SK-N-SH (cell line): ENCODE results near the gene LYG2. TPM values are rescaled to one million over a fixed set of nuclear protein-coding genes. Genes with fewer than 3 reads are reported as not detected.

ENCODE experiments used
- CTCF ChIA-PET: fragments of 300-600, 350-600 bp; formaldehyde crosslinking; extraction: SDS; loops from one replicate; lab custom pipeline; 2021; lab: Yijun Ruan, JAX
- POLR2A ChIA-PET: fragments of 350-600 bp; sonication (Branson Sonifier 250); formaldehyde crosslinking; extraction: SDS; loops from one replicate; lab custom pipeline; 2020; ENCODE audit warnings: antibody characterized with exemption, inconsistent platforms; lab: Yijun Ruan, JAX
- DNase-seq: peaks from one replicate; pipeline ENCODE4 v3.0.0; 2012
- H2AFZ ChIP-seq: fragments of 200-600 bp; sonication (generic); 2 replicates; pipeline ENCODE4 v1.8.1; 2016; ENCODE audit warnings: antibody characterized with exemption, mild to moderate bottlenecking, low read depth
- H3F3A ChIP-seq: fragments of 200-600 bp; sonication (generic); replicated peaks from 2 replicates; pipeline ENCODE3; 2016; ENCODE audit warnings: antibody characterized with exemption, mild to moderate bottlenecking; ENCODE audit not compliant: insufficient read depth
- H3K27ac ChIP-seq, 2 experiments: fragments of 200-500 bp in 1 of 2; fragments of 200-600 bp in 1 of 2; sonication (Bioruptor generic) in 1 of 2; sonication (generic), shearing (Covaris generic) in 1 of 2; 2 replicates each; pipeline versions ENCODE4 v1.5.1 to v1.6.1; 2014 to 2016; ENCODE audit warnings: low read depth in 2 of 2, inconsistent platforms in 1 of 2, low read length in 1 of 2, mild to moderate bottlenecking in 1 of 2, mixed read lengths in 1 of 2
- H3K27me3 ChIP-seq: fragments of 200-600 bp; sonication (generic), shearing (Covaris generic); 2 replicates; pipeline ENCODE4 v1.6.1; 2016; ENCODE audit warnings: mixed run types; ENCODE audit not compliant: insufficient read depth
- H3K36me3 ChIP-seq, 2 experiments: fragments of 200-500 bp in 1 of 2; fragments of 200-600 bp in 1 of 2; sonication (Bioruptor generic) in 1 of 2; sonication (generic) in 1 of 2; replicated peaks in 1 of 2; 2 replicates each; pipeline versions ENCODE3 to v1.5.1; 2014 to 2016; ENCODE audit warnings: low read length in 1 of 2, mild to moderate bottlenecking in 1 of 2; ENCODE audit not compliant: insufficient read depth in 2 of 2, control insufficient read depth in 1 of 2
- H3K4me1 ChIP-seq, 2 experiments: fragments of 200-500 bp in 1 of 2; fragments of 200-600 bp in 1 of 2; sonication (Bioruptor generic) in 1 of 2; sonication (generic), shearing (Covaris generic) in 1 of 2; 2 replicates each; pipeline versions ENCODE4 v1.5.1 to v1.6.1; 2014 to 2016; ENCODE audit warnings: low read depth in 1 of 2, low read length in 1 of 2, mixed run types in 1 of 2; ENCODE audit not compliant: insufficient read depth in 2 of 2, control insufficient read depth in 1 of 2
- H3K4me2 ChIP-seq: fragments of 200-600 bp; sonication (generic), shearing (Covaris generic); 2 replicates; pipeline ENCODE4 v1.6.1; 2017; ENCODE audit warnings: mixed run types
- H3K4me3 ChIP-seq, 2 experiments: fragments of 200-500 bp in 1 of 2; fragments of 200-600 bp in 1 of 2; sonication (Bioruptor generic) in 1 of 2; sonication (generic), shearing (Covaris generic) in 1 of 2; 2 replicates each; pipeline versions ENCODE4 v1.5.1 to v1.8.1; 2014 to 2016; ENCODE audit warnings: low read depth in 2 of 2, inconsistent platforms in 1 of 2, low read length in 1 of 2, mild to moderate bottlenecking in 1 of 2, mixed read lengths in 1 of 2, moderate library complexity in 1 of 2
- H3K79me2 ChIP-seq: fragments of 200-600 bp; sonication (generic); 2 replicates; pipeline ENCODE4 v1.8.1; 2017; ENCODE audit warnings: mild to moderate bottlenecking; ENCODE audit not compliant: insufficient read depth
- H3K9ac ChIP-seq: fragments of 200-600 bp; sonication (generic); 2 replicates; pipeline ENCODE4 v1.6.1; 2017; ENCODE audit warnings: mixed run types
- H3K9me2 ChIP-seq: fragments of 200-600 bp; sonication (generic); 2 replicates; pipeline ENCODE4 v1.6.1; 2017; ENCODE audit warnings: mixed run types
- H3K9me3 ChIP-seq: fragments of 200-600 bp; sonication (generic); 2 replicates; pipeline ENCODE4 v1.6.1; 2017; ENCODE audit warnings: mixed run types, mild to moderate bottlenecking, moderate library complexity
- H4K20me1 ChIP-seq: fragments of 200-600 bp; sonication (generic); 2 replicates; pipeline ENCODE4 v1.6.1; 2017; ENCODE audit warnings: mild to moderate bottlenecking, mixed run types; ENCODE audit not compliant: insufficient read depth
- FOSL2 ChIP-seq: IDR thresholded peaks from 2 replicates; pipeline ENCODE4 v1.4.0; 2012; ENCODE audit warnings: low read depth, mild to moderate bottlenecking, moderate library complexity, borderline replicate concordance
- FOXJ3 ChIP-seq: sonication (generic); formaldehyde crosslinking; IDR thresholded peaks from 2 replicates; pipeline ENCODE4 v1.5.1; 2020; ENCODE audit warnings: mild to moderate bottlenecking, missing genetic modification reagents
- FOXM1 ChIP-seq: IDR thresholded peaks from 2 replicates; pipeline ENCODE4 v1.4.0; 2012; ENCODE audit warnings: low read depth, mild to moderate bottlenecking
- GATA2 ChIP-seq: sonication (generic); formaldehyde crosslinking; IDR thresholded peaks from 2 replicates; pipeline ENCODE4 v1.5.0; 2020; ENCODE audit warnings: mild to moderate bottlenecking, missing genetic modification reagents
- NFIC ChIP-seq: IDR thresholded peaks from 2 replicates; pipeline ENCODE4 v1.4.0; 2012; ENCODE audit warnings: borderline replicate concordance
- RCOR1 ChIP-seq: fragments of 150-350 bp; IDR thresholded peaks from 2 replicates; pipeline ENCODE4 v1.6.1; 2017; ENCODE audit warnings: antibody characterized with exemption, low read length
- RFX5 ChIP-seq: IDR thresholded peaks from 2 replicates; pipeline ENCODE4 v1.6.1; 2012; ENCODE audit warnings: mild to moderate bottlenecking, improper control_type of control experiment, low read length
- RXRA ChIP-seq: IDR thresholded peaks from 2 replicates; pipeline ENCODE4 v1.4.0; 2012; ENCODE audit warnings: low read depth, mild to moderate bottlenecking, borderline replicate concordance
- SMC3 ChIP-seq: IDR thresholded peaks from 2 replicates; pipeline ENCODE4 v1.6.1; 2012; ENCODE audit warnings: low read depth, low read length, improper control_type of control experiment
- TCF12 ChIP-seq: IDR thresholded peaks from 2 replicates; pipeline ENCODE4 v1.4.0; 2012
- TEAD4 ChIP-seq: IDR thresholded peaks from 2 replicates; pipeline ENCODE4 v1.4.0; 2012; ENCODE audit warnings: mild to moderate bottlenecking, borderline replicate concordance; ENCODE audit not compliant: insufficient read depth
- WGBS: methylation state at CpG from one replicate; pipeline ENCODE4 v1.1.6; 2017; ENCODE audit warnings: low lambda C conversion rate; 5-methylcytosine and 5-hydroxymethylcytosine counted together
- polyA plus RNA-seq, 3 experiments: library from polyadenylated mRNA; depleted of rRNA; stranded (reverse); fragments of >200 nt; gene quantifications; 2 replicates each; pipeline ENCODE4 v1.2.3, GENCODE V29; 2012
- TF ChIP-seq, protein P1 (sequence below): IDR thresholded peaks from 2 replicates; pipeline ENCODE4 v1.4.0; 2012; ENCODE audit warnings: low read depth
- TF ChIP-seq, protein P2 (sequence below): fragments of 150-350 bp; IDR thresholded peaks from 2 replicates; pipeline ENCODE4 v1.6.1; 2017; ENCODE audit warnings: antibody characterized with exemption, low read length, low read depth, borderline replicate concordance
- TF ChIP-seq, protein P3 (sequence below): fragments of 200-600 bp; sonication (generic); IDR thresholded peaks from 2 replicates; pipeline ENCODE4 v1.6.1; 2017; ENCODE audit warnings: antibody characterized with exemption, mild to moderate bottlenecking, moderate library complexity
- TF ChIP-seq, protein P4 (sequence below): IDR thresholded peaks from 2 replicates; pipeline ENCODE4 v1.4.0; 2012; ENCODE audit warnings: low read depth, borderline replicate concordance
- TF ChIP-seq, protein P5 (sequence below): IDR thresholded peaks from 2 replicates; pipeline ENCODE4 v1.4.0; 2012; ENCODE audit warnings: low read depth, borderline replicate concordance
- TF ChIP-seq, protein P6 (sequence below): IDR thresholded peaks from 2 replicates; pipeline ENCODE4; 2012

LYG2 gene
- polyA plus RNA-seq, 1 of the 3 experiments (the other 2 are of a cell fraction): not detected

DNA sequence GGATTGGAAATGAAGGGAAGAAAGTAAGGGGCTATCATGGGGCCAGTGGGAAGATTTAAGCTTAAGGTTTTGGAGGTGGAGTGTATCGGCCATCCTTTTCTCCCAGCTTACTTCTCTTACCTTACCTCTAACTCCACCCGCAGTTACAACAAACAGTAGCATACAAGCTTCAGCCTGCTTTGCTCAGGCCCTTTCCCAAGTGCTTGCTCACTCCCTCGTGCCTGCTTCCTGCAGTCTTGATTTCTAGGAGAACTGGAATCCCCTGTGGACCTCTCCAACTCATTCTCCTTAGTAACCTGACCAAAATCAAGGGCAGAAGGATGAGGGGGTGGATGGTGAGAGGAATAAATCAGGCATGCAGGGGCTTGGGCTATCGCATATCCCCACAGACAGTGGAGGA, 5.8 kb upstream of the LYG2 start:
- no peaks in the 10 kb centered on the region for H3K4me1 ChIP-seq
- DNase-seq: no peak
- H3K27ac ChIP-seq: no peak overlapping the region
- POLR2A ChIA-PET: no interaction called here
- CTCF ChIA-PET: no interaction called here
- no peak overlapping the region for H3K4me2 ChIP-seq
- H3K9me2 ChIP-seq: no peaks in the 10 kb centered on the region
- no peak overlapping the region for H3K9ac ChIP-seq
- H3K9me3 ChIP-seq: no peaks in the 10 kb centered on the region
- WGBS: 55% methylated on average over 4 of the region's 4 CpGs
- no peaks in the 10 kb centered on the region for H4K20me1 ChIP-seq
- TF ChIP-seq, protein P1, sequence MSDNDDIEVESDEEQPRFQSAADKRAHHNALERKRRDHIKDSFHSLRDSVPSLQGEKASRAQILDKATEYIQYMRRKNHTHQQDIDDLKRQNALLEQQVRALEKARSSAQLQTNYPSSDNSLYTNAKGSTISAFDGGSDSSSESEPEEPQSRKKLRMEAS: no peak
- TF ChIP-seq RFX5 (no peak), TCF12 (no peak), FOSL2 (no peak), TEAD4 (no peak), GATA2 (no peak), FOXM1 (no peak), NFIC (no peak), RCOR1 (no peak), SMC3 (no peak), RXRA (no peak), FOXJ3 (CRISPR knock-in tag) (no peak)
- TF ChIP-seq, protein P2, sequence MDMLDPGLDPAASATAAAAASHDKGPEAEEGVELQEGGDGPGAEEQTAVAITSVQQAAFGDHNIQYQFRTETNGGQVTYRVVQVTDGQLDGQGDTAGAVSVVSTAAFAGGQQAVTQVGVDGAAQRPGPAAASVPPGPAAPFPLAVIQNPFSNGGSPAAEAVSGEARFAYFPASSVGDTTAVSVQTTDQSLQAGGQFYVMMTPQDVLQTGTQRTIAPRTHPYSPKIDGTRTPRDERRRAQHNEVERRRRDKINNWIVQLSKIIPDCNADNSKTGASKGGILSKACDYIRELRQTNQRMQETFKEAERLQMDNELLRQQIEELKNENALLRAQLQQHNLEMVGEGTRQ: no peak
- TF ChIP-seq, protein P3, sequence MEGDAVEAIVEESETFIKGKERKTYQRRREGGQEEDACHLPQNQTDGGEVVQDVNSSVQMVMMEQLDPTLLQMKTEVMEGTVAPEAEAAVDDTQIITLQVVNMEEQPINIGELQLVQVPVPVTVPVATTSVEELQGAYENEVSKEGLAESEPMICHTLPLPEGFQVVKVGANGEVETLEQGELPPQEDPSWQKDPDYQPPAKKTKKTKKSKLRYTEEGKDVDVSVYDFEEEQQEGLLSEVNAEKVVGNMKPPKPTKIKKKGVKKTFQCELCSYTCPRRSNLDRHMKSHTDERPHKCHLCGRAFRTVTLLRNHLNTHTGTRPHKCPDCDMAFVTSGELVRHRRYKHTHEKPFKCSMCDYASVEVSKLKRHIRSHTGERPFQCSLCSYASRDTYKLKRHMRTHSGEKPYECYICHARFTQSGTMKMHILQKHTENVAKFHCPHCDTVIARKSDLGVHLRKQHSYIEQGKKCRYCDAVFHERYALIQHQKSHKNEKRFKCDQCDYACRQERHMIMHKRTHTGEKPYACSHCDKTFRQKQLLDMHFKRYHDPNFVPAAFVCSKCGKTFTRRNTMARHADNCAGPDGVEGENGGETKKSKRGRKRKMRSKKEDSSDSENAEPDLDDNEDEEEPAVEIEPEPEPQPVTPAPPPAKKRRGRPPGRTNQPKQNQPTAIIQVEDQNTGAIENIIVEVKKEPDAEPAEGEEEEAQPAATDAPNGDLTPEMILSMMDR: no peak
- TF ChIP-seq, protein P4, sequence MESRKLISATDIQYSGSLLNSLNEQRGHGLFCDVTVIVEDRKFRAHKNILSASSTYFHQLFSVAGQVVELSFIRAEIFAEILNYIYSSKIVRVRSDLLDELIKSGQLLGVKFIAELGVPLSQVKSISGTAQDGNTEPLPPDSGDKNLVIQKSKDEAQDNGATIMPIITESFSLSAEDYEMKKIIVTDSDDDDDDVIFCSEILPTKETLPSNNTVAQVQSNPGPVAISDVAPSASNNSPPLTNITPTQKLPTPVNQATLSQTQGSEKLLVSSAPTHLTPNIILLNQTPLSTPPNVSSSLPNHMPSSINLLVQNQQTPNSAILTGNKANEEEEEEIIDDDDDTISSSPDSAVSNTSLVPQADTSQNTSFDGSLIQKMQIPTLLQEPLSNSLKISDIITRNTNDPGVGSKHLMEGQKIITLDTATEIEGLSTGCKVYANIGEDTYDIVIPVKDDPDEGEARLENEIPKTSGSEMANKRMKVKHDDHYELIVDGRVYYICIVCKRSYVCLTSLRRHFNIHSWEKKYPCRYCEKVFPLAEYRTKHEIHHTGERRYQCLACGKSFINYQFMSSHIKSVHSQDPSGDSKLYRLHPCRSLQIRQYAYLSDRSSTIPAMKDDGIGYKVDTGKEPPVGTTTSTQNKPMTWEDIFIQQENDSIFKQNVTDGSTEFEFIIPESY: no peak
- TF ChIP-seq, protein P5, sequence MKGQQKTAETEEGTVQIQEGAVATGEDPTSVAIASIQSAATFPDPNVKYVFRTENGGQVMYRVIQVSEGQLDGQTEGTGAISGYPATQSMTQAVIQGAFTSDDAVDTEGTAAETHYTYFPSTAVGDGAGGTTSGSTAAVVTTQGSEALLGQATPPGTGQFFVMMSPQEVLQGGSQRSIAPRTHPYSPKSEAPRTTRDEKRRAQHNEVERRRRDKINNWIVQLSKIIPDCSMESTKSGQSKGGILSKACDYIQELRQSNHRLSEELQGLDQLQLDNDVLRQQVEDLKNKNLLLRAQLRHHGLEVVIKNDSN: no peak
- TF ChIP-seq, protein P6, sequence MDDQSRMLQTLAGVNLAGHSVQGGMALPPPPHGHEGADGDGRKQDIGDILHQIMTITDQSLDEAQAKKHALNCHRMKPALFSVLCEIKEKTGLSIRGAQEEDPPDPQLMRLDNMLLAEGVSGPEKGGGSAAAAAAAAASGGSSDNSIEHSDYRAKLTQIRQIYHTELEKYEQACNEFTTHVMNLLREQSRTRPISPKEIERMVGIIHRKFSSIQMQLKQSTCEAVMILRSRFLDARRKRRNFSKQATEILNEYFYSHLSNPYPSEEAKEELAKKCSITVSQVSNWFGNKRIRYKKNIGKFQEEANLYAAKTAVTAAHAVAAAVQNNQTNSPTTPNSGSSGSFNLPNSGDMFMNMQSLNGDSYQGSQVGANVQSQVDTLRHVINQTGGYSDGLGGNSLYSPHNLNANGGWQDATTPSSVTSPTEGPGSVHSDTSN: no peak
- TF ChIP-seq, all 33 proteins: peak for 0
- no peaks in the 10 kb centered on the region for H3K79me2 ChIP-seq
- no peaks in the 10 kb centered on the region for H3F3A ChIP-seq
- no peaks in the 10 kb centered on the region for H3K27me3 ChIP-seq
- no peaks in the 10 kb centered on the region for H3K36me3 ChIP-seq
- H2AFZ ChIP-seq: no peak overlapping the region
- H3K4me3 ChIP-seq: no peak overlapping the region
